HepG2 (cell line): ENCODE results near the gene CTPS2.

Experiments
- CTCF ChIP-seq: sonication (generic); formaldehyde crosslinking; IDR thresholded peaks from 2 replicates; pipeline ENCODE4 v1.5.0; 2020; ENCODE audit warnings: mild to moderate bottlenecking, missing genetic modification reagents, moderate library complexity
- EP300 ChIP-seq, 3 experiments: sonication (generic) in 1 of 3; formaldehyde crosslinking in 1 of 3; IDR thresholded peaks; 2 replicates each; pipeline versions ENCODE4 v1.5.1 to v1.6.1; 2011 to 2020; ENCODE audit warnings: low read depth in 2 of 3, low read length in 2 of 3, borderline replicate concordance in 1 of 3, improper control_type of control experiment in 1 of 3, mild to moderate bottlenecking in 1 of 3, missing genetic modification reagents in 1 of 3, moderate library complexity in 1 of 3
- MAX ChIP-seq: IDR thresholded peaks from 2 replicates; pipeline ENCODE4 v1.6.1; 2012; ENCODE audit warnings: inconsistent platforms
- PBX2 ChIP-seq: IDR thresholded peaks from 2 replicates; pipeline ENCODE4 v1.6.1; 2016; ENCODE audit warnings: control low read depth
- POLR2A ChIP-seq, 2 experiments: IDR thresholded peaks; 2 replicates each; pipeline ENCODE4 v1.6.1; 2011; ENCODE audit warnings: low read depth in 2 of 2, low read length in 2 of 2, mild to moderate bottlenecking in 1 of 2, moderate library complexity in 1 of 2; ENCODE audit not compliant: insufficient read depth in 1 of 2
- SMARCC2 ChIP-seq: fragments of 450-650 bp; IDR thresholded peaks from 2 replicates; pipeline ENCODE4 v1.6.1; 2017; ENCODE audit warnings: antibody characterized with exemption, mild to moderate bottlenecking
- TAF1 ChIP-seq: sonication (generic); formaldehyde crosslinking; IDR thresholded peaks from 2 replicates; pipeline ENCODE4 v1.4.0; 2020; ENCODE audit warnings: missing genetic modification reagents
- ZNF18 ChIP-seq: sonication (generic); formaldehyde crosslinking; IDR thresholded peaks from 2 replicates; pipeline ENCODE4 v1.8.0; 2022; ENCODE audit warnings: mild to moderate bottlenecking, missing genetic modification reagents; ENCODE audit not compliant: insufficient replicate concordance
- ZNF274 ChIP-seq: sonication (generic); formaldehyde crosslinking; IDR thresholded peaks from 2 replicates; pipeline ENCODE4 v1.5.1; 2020; ENCODE audit warnings: mild to moderate bottlenecking, missing genetic modification reagents
- ZNF546 ChIP-seq: sonication (generic); formaldehyde crosslinking; conservative IDR thresholded peaks from 2 replicates; pipeline ENCODE4 v1.8.1; 2023; ENCODE audit warnings: mild to moderate bottlenecking, missing genetic modification reagents
- ZNF850 ChIP-seq: sonication (generic); formaldehyde crosslinking; conservative IDR thresholded peaks from 2 replicates; pipeline ENCODE4 v1.9.0; 2021; ENCODE audit warnings: mild to moderate bottlenecking, missing genetic modification reagents
- ZSCAN9 ChIP-seq: IDR thresholded peaks from 2 replicates; pipeline ENCODE4 v1.6.1; 2016; ENCODE audit warnings: borderline replicate concordance

GRCh38 chrX:16737024-16737423 is 24.6 kb upstream of the CTPS2 start:
- no peak for TF ChIP-seq MAX
- no peak for TF ChIP-seq CTCF (CRISPR knock-in tag)
- TF ChIP-seq PBX2, result no peak
- no peak for TF ChIP-seq ZNF274 (CRISPR knock-in tag)
- TF ChIP-seq ZNF18 (CRISPR knock-in tag), result no peak
- no peak for TF ChIP-seq ZSCAN9 (CRISPR knock-in tag)
- TF ChIP-seq TAF1 (CRISPR knock-in tag), result no peak
- no peak for TF ChIP-seq ZNF850 (CRISPR knock-in tag)
- TF ChIP-seq EP300 (IDR thresholded peaks at IDR 0.05; ENCODE audit: low read depth in 2 of 2, low read length in 2 of 2), result no peak
- TF ChIP-seq EP300 (CRISPR knock-in tag; IDR thresholded peaks at IDR 0.05; ENCODE audit: borderline replicate concordance), result no peak
- no peak for TF ChIP-seq POLR2A (IDR thresholded peaks at IDR 0.05; ENCODE audit: insufficient read depth in 1 of 2, low read depth in 2 of 2, low read length in 2 of 2)
- no peak for TF ChIP-seq ZNF546 (CRISPR knock-in tag)
- no peak for TF ChIP-seq SMARCC2
